Muscle layer of colon (tissue), 2 donors: Measurements from ENCODE around the gene C1orf226.

Experiments used
- H3K27ac ChIP-seq: one replicate; pipeline ENCODE4 v1.7.0; 2013; ENCODE audit warnings: low read depth, mild to moderate bottlenecking, low read length, moderate library complexity
- H3K27me3 ChIP-seq, 2 donors: one replicate each; pipeline ENCODE4 v1.7.0; 2013; ENCODE audit warnings: low read length in 2 of 2, mild to moderate bottlenecking in 2 of 2; ENCODE audit not compliant: insufficient read depth in 2 of 2, control insufficient read depth in 1 of 2
- H3K36me3 ChIP-seq: one replicate; pipeline ENCODE4 v1.7.0; 2013; ENCODE audit warnings: mild to moderate bottlenecking, low read length; ENCODE audit not compliant: insufficient read depth
- H3K4me1 ChIP-seq: one replicate; pipeline ENCODE4 v1.7.0; 2013; ENCODE audit warnings: mild to moderate bottlenecking, low read length; ENCODE audit not compliant: insufficient read depth
- H3K4me3 ChIP-seq, 2 donors: one replicate each; pipeline ENCODE4 v1.7.0; 2013; ENCODE audit warnings: low read length in 2 of 2, low read depth in 1 of 2, mild to moderate bottlenecking in 1 of 2, moderate library complexity in 1 of 2
- H3K9ac ChIP-seq: one replicate; pipeline ENCODE4 v1.7.0; 2013; ENCODE audit warnings: low read length
- H3K9me3 ChIP-seq: one replicate; pipeline ENCODE4 v1.7.0; 2013; ENCODE audit warnings: mild to moderate bottlenecking, low read length
- donor health status: abdominal sarcoma.
- donor health status: Adenocarcinoma of cecum.

Gene C1orf226

DNA sequence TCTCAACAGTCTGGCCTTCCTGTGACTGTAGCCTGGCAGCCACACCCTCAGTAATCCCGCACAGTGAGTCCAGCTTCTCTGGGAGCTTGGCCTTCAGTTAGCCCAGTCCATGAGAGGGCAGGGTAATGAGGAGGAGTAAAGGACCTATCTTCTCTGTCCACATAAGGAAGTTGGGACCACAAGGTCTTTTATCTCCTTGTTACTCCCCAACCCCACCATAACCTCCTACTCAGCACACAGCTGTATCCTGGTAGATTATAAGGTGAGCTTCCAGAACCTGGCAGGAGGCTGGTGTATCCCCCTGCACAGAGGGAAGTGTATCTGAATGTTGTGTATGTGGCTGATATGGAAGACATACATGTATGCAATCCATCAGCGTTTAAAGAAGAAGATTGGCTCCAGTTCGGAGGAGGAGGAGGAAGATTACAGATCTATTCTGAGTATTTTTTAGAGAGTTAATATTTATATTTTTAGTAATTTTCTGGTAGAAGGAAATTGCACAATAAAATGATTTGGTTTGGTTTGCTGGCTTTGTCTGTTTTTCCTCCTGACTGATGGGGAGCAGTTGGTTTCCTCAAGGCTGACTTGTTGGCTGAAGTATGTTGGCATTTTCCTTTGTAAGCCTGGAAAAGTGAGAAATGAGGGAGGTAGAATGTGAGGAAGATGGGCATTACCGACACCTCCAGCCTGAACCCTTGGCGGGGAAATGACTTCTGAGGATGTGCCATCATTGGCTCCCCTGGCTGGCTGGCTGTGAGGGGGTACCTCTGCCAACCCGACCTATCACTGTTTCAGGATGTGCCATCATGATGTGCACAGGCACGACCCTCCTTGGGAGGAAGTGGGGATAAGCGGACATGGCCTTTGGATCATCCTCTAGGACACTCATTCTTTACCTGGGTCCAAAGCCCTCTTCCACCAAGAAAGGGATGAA is 5.0 kb downstream of the C1orf226 start:
- Histone ChIP-seq H3K36me3 (no peaks in the 10 kb centered on the region), H3K9me3 (no peaks in the 10 kb centered on the region), H3K4me1 (no peaks in the 10 kb centered on the region), H3K27ac (no peak overlapping the region), H3K9ac (no peak overlapping the region), H3K4me3 (no peak overlapping the region), H3K27me3 (no peaks in the 10 kb centered on the region)

- Histone ChIP-seq H3K27ac (no peak overlapping the region), H3K36me3 (no peaks in the 10 kb centered on the region), H3K27me3 (no peaks in the 10 kb centered on the region), H3K4me3 (no peak overlapping the region), H3K9me3 (no peaks in the 10 kb centered on the region), H3K4me1 (no peaks in the 10 kb centered on the region), H3K9ac (no peak overlapping the region)
Observed at GRCh38 chr1:162387226-162388082, 5.9 kb downstream of the C1orf226 start.

DNA sequence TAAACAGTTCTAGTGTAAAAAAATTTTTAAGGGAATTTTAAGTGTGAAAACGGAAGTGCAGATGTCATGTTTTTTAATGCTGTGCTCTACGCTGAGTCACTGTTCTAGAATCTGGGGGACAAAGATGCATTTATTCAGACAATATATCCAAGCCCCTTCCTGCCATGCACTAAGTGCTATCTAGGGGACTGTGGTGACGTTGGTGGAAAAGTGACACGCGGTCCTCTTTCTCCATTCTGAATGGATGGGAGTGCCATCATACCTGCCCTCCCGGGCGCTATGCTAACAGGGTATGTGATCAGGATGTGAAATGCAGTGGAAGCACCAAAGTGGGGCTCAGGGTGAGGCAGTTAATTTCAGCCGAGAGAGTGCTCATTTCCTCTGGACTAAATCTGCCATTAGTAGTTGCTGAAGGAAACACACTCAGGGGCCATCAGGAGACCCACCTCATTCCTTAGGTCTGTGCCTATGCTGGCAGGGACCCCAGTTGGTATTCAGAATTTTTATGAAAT is 6.6 kb downstream of the C1orf226 start:
- Histone ChIP-seq H3K9me3 (no peaks in the 10 kb centered on the region), H3K36me3 (no peaks in the 10 kb centered on the region), H3K9ac (no peak overlapping the region), H3K27ac (no peak overlapping the region), H3K4me1 (no peaks in the 10 kb centered on the region), H3K4me3 (no peak overlapping the region), H3K27me3 (no peaks in the 10 kb centered on the region)

GRCh38 chr1:162388615-162389014 is 7.1 kb downstream of the C1orf226 start:
- no peaks in the 10 kb centered on the region for H3K4me1 ChIP-seq
- H3K27ac ChIP-seq, result no peak overlapping the region
- no peak overlapping the region for H3K4me3 ChIP-seq
- no peaks in the 10 kb centered on the region for H3K9me3 ChIP-seq
- H3K36me3 ChIP-seq, result no peaks in the 10 kb centered on the region
- no peaks in the 10 kb centered on the region for H3K27me3 ChIP-seq
- no peak overlapping the region for H3K9ac ChIP-seq

DNA sequence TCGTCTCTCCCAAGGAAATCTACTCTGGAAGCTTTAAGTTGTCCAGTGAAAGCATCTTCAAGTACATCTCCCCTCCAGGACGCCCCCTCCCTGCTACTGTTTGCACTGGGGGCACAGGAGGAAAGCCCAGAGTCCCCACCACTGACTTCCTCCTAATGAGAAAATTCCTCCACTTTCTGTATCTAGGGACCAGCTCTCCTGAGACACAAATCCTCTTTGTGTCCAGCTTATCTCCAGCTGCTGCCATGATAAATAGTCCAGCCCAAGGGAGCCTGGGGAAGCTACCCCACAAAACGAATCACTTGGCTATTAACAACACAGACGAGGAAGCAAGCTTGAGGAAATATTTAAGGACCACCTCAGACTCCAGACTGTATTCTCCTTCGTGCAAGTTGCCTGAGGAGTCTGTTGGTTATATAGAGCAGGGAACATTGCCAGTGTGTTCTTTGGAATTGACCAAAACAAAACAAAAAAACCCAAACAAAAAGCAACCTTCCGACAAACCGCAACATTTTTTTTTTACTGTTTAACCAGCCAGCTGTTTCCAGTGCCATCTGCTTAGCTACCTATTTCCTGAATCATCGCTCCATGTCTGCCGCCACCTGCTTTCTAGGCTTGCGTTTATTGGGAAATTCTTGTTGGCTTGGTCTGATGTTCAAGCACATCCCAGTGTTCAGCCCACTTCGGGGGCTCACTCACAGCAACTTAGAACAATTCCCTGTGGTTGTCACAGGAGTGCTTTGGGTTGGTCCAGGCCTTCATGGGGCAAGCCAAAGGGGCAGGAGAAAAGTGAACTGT is 7.7 kb downstream of the C1orf226 start:
- H3K4me1 ChIP-seq, result no peaks in the 10 kb centered on the region
- no peaks in the 10 kb centered on the region for H3K27me3 ChIP-seq
- H3K36me3 ChIP-seq, result no peaks in the 10 kb centered on the region
- no peak overlapping the region for H3K27ac ChIP-seq
- no peak overlapping the region for H3K4me3 ChIP-seq
- H3K9ac ChIP-seq, result no peak overlapping the region
- no peaks in the 10 kb centered on the region for H3K9me3 ChIP-seq

DNA sequence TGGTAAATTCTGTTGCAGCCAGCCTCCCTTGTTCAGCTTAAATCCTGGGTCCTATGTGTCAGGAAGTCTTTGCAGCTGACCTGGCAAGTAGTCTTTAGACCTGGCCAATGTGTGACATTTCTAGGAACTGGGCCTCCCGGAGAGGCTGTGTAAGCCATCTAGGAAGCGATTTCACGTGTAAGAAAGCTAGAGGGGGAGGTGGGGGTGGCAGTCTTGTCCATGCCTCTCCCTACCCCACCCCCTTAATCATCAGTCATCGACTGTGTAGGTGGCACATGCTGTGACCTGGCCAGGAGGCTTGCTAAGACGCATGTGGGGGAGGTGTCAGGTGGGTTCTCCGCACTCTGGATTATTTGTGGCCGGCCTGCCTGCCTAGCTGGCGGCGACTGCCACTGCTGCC is 8.4 kb downstream of the C1orf226 start:
- no peaks in the 10 kb centered on the region for H3K9me3 ChIP-seq
- H3K36me3 ChIP-seq, result no peaks in the 10 kb centered on the region
- H3K27ac ChIP-seq, result no peak overlapping the region
- H3K4me1 ChIP-seq, result no peaks in the 10 kb centered on the region
- no peak overlapping the region for H3K4me3 ChIP-seq
- H3K27me3 ChIP-seq, result no peaks in the 10 kb centered on the region
- no peak overlapping the region for H3K9ac ChIP-seq

- Histone ChIP-seq H3K27ac (no peak overlapping the region), H3K4me1 (no peaks in the 10 kb centered on the region), H3K4me3 (no peak overlapping the region), H3K36me3 (no peaks in the 10 kb centered on the region), H3K9me3 (no peaks in the 10 kb centered on the region), H3K27me3 (no peaks in the 10 kb centered on the region), H3K9ac (no peak overlapping the region)
Observed at GRCh38 chr1:162390396-162391185, 9.1 kb downstream of the C1orf226 start.

DNA sequence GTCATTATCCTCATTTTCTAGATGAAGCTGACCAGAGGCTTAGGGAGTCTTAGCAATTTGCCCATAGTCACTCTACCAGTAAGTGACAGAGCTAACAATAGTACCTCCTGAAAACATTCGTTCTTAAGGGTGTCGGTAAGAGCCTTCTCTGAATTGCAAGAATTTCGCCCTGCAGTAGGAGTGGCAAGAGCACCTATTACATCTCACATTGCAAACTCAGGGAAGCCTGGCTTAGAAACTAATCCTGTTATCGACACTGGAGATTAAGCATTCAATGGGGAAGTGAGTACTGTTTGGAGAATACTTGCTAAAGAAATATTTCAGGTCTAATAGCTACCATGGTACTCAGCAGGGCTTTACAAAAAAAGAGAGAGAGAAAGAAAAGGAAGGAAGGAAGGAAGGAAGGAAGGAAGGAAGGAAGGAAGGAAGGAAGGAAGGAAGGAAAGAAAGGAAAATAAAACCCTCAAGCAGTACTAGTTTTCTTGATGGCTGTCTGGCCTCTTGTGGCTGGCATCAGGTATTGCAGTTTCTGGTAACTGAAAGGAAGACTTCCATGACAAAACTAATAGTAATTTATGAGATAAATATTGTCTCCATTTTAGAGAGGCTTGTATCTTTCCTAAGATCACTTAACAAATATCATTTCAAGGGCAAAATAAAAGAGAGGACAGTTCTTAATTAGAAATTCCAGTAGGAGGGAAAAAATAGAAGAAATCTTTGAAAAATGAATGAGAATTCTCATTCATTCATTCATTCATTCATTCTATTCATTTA is 10.4 kb downstream of the C1orf226 start:
- Histone ChIP-seq H3K27me3 (no peaks in the 10 kb centered on the region), H3K27ac (no peak overlapping the region), H3K4me3 (no peak overlapping the region), H3K9ac (no peak overlapping the region), H3K36me3 (no peaks in the 10 kb centered on the region), H3K9me3 (no peaks in the 10 kb centered on the region), H3K4me1 (no peaks in the 10 kb centered on the region)

- Histone ChIP-seq H3K9me3 (no peaks in the 10 kb centered on the region), H3K27ac (no peak overlapping the region), H3K4me1 (no peaks in the 10 kb centered on the region), H3K27me3 (no peaks in the 10 kb centered on the region), H3K9ac (no peak overlapping the region), H3K4me3 (no peak overlapping the region), H3K36me3 (no peaks in the 10 kb centered on the region)
Observed at GRCh38 chr1:162396201-162396906, 14.8 kb downstream of the C1orf226 start.
